HepG2 (cell line): ENCODE results near the gene KRT77. TPM values are rescaled to one million over a fixed set of nuclear protein-coding genes. Genes with fewer than 3 reads are reported as not detected.

Source experiments
- ATAC-seq: fragments of 200-7000 bp; cut with Tn5 transposase; 3 replicates; pipeline ENCODE4 v1.9.1; 2020; ENCODE audit warnings: mild to moderate bottlenecking, moderate library complexity
- BruUV-seq: library from RNA; stranded (reverse); fragments of 400-500 nt; replicated peaks from 2 replicates; lab custom pipeline; 2021; lab: Mats Ljungman, UMichigan
- CTCF ChIA-PET: fragments of 300-600 bp; formaldehyde crosslinking; extraction: SDS; loops from one replicate; lab custom pipeline; 2021; ENCODE audit warnings: low total read pairs, inconsistent platforms, low intra/inter-chr PET ratio; lab: Yijun Ruan, JAX
- POLR2A ChIA-PET: fragments of 350-600 bp; sonication (Branson Sonifier 250); formaldehyde crosslinking; loops from one replicate; lab custom pipeline; 2020; ENCODE audit warnings: antibody characterized with exemption, inconsistent platforms; lab: Yijun Ruan, JAX
- DNase-seq: peaks from one replicate; pipeline ENCODE4 v3.0.0-alpha.2; 2015; ENCODE audit warnings: low spot score
- FAIRE-seq: peaks from 3 replicates; lab custom pipeline; 2011; peaks lifted over from hg19 to GRCh38; lab: Jason Lieb, UNC
- H2AFZ ChIP-seq: one replicate; pipeline ENCODE4 v1.6.1; 2011; ENCODE audit warnings: low read length, inconsistent platforms
- H3K27ac ChIP-seq: fragments of 300-600 bp; 3 replicates; pipeline ENCODE4 v1.8.0; 2011; ENCODE audit warnings: mixed run types, mild to moderate bottlenecking, mixed read lengths, low read length, inconsistent platforms; ENCODE audit not compliant: insufficient read depth; ENCODE audit errors: extremely low read length
- H3K27me3 ChIP-seq, 2 experiments: fragments of 200-600 bp in 1 of 2; 2 replicates in 1 of 2; 3 replicates in 1 of 2; pipeline versions ENCODE4 v1.6.0 to v1.8.0; 2011; ENCODE audit warnings: low read length in 2 of 2, mild to moderate bottlenecking in 2 of 2, moderate library complexity in 2 of 2, inconsistent platforms in 1 of 2; ENCODE audit not compliant: insufficient read depth in 2 of 2, control insufficient read depth in 1 of 2
- H3K36me3 ChIP-seq, 2 experiments: fragments of 200-600 bp in 1 of 2; replicated peaks in 1 of 2; 2 replicates in 1 of 2; 3 replicates in 1 of 2; pipeline versions ENCODE4 v1.5.1 to v1.8.0; 2011; ENCODE audit warnings: low read length in 2 of 2, inconsistent platforms in 1 of 2; ENCODE audit not compliant: insufficient read depth in 2 of 2, control insufficient read depth in 1 of 2
- H3K4me1 ChIP-seq: 2 replicates; pipeline ENCODE4 v1.5.1; 2012; ENCODE audit warnings: low read length, inconsistent platforms; ENCODE audit not compliant: insufficient read depth
- H3K4me2 ChIP-seq: 2 replicates; pipeline ENCODE4 v1.6.0; 2011; ENCODE audit warnings: low read depth, low read length, inconsistent platforms
- H3K4me3 ChIP-seq, 3 experiments: fragments of 200-600 bp in 1 of 3; sonication (generic), shearing (Covaris generic) in 1 of 3; replicated peaks in 1 of 3; 2 replicates each; pipeline ENCODE4 v1.5.1; 2011 to 2016; ENCODE audit warnings: low read length in 3 of 3, inconsistent platforms in 2 of 3, low read depth in 2 of 3, mild to moderate bottlenecking in 2 of 3, control low read depth in 1 of 3, mixed read lengths in 1 of 3; ENCODE audit not compliant: insufficient read depth in 1 of 3
- H3K79me2 ChIP-seq: one replicate; pipeline ENCODE4 v1.6.1; 2011; ENCODE audit warnings: low read length, inconsistent platforms; ENCODE audit not compliant: insufficient read depth
- H3K9ac ChIP-seq: 2 replicates; pipeline ENCODE4 v1.6.0; 2011; ENCODE audit warnings: mild to moderate bottlenecking, low read depth, low read length, inconsistent platforms; ENCODE audit not compliant: insufficient read depth
- H3K9me3 ChIP-seq: 2 replicates; pipeline ENCODE4 v1.5.1; 2012; ENCODE audit warnings: mild to moderate bottlenecking, low read length
- H4K20me1 ChIP-seq: 2 replicates; pipeline ENCODE4 v1.6.0; 2011; ENCODE audit warnings: inconsistent platforms, mild to moderate bottlenecking, low read length, moderate library complexity; ENCODE audit not compliant: insufficient read depth
- CEBPG ChIP-seq: IDR thresholded peaks from 2 replicates; pipeline ENCODE4 v1.6.1; 2016
- GTF2F1 ChIP-seq: fragments of 150-350 bp; IDR thresholded peaks from 2 replicates; pipeline ENCODE4 v1.6.1; 2014; ENCODE audit warnings: low read length
- JUN ChIP-seq: sonication (generic); formaldehyde crosslinking; IDR thresholded peaks from 2 replicates; pipeline ENCODE4 v1.4.0; 2020; ENCODE audit warnings: mild to moderate bottlenecking, missing genetic modification reagents
- TP53 ChIP-seq: sonication (generic); formaldehyde crosslinking; conservative IDR thresholded peaks from 2 replicates; pipeline ENCODE4 v1.4.0; 2020; ENCODE audit warnings: missing genetic modification reagents
- ZNF761 ChIP-seq: sonication (generic); formaldehyde crosslinking; conservative IDR thresholded peaks from 2 replicates; pipeline ENCODE4 v1.4.0; 2020; ENCODE audit warnings: mild to moderate bottlenecking, missing genetic modification reagents
- WGBS: methylation state at CpG from one replicate; pipeline ENCODE4 v1.1.6; 2017; ENCODE audit warnings: low lambda C conversion rate; 5-methylcytosine and 5-hydroxymethylcytosine counted together
- in situ Hi-C: cut with HindIII; loops from 2 replicates; pipeline ENCODE4 v1.10.0; 2017; ENCODE audit warnings: low pct_unique_long_range_greater_than_20kb; ENCODE audit not compliant: extremely low pct_ligation_motif_present
- intact Hi-C: fragments of 100-400 bp; cut with micrococcal nuclease; formaldehyde crosslinking; loops from one replicate; pipeline ENCODE4 v1.10.0; 2022; ENCODE audit not compliant: unreplicated experiment
- polyA plus RNA-seq, 8 experiments: library from polyadenylated mRNA; depleted of rRNA in 3 of 8; stranded (reverse) in 7 of 8; unstranded in 1 of 8; fragments of >200 nt; fragmentation: Illumina TruSeq in 4 of 8; extraction: Trizol in 4 of 8; gene quantifications; 2 replicates each; pipeline versions ENCODE4 v1.2.1 to v1.2.3, GENCODE V29; 2011 to 2016; ENCODE audit warnings: low read depth in 4 of 8, missing spikeins in 1 of 8, mixed read lengths in 1 of 8; ENCODE audit not compliant: insufficient read depth in 1 of 8
- total RNA-seq, 5 experiments: library from RNA; depleted of rRNA; stranded (reverse); fragments of >200 nt; fragmentation: Illumina TruSeq; extraction: Trizol; gene quantifications; 2 replicates each; pipeline ENCODE4 v1.2.3, GENCODE V29; 2016; ENCODE audit warnings: low read depth in 1 of 5
- TF ChIP-seq, protein P1 (sequence below): sonication (generic); formaldehyde crosslinking; IDR thresholded peaks from 2 replicates; pipeline ENCODE4 v1.8.0; 2022; ENCODE audit warnings: missing genetic modification reagents, mild to moderate bottlenecking, moderate library complexity, borderline replicate concordance
- TF ChIP-seq, protein P2 (sequence below): IDR thresholded peaks from 2 replicates; pipeline ENCODE4 v1.6.1; 2016; ENCODE audit warnings: mild to moderate bottlenecking

The KRT77 gene
- total and polyA plus RNA-seq, 2 of the 13 experiments (the other 11 are each of a cell fraction or from before 2014, with no cell fraction given) = not detected

DNA sequence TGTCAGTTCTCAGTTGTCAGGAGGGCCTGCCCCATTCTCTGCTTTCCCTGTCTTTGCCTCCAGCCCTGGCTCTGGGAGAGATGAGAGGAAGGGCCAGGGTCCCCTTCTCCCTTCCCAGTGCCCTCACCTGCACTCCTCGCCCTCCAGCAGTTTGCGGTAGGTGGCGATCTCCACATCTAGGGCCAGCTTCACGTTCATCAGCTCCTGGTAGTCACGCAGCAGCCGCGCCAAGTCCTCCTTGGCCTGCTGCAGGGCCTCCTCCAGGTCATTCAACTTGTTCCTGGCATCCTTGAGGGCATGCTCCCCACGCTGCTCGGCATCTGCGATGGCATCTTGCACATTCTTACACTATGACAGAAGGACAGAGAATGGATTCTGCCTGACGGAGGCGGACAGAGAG lies 56.7 kb downstream of the KRT77 start:
- Histone ChIP-seq H3K4me2 (no peak overlapping the region), H3K79me2 (no peaks in the 10 kb centered on the region), H3K9me3 (no peaks in the 10 kb centered on the region), H3K4me1 (no peaks in the 10 kb centered on the region), H3K4me3 (no peak overlapping the region), H3K9ac (no peak overlapping the region), H3K27ac (no peak overlapping the region), H3K36me3 (no peaks in the 10 kb centered on the region), H2AFZ (no peak overlapping the region), H3K27me3 (peaks cover 3 to 64% of the 10 kb centered on the region in 2 experiments; a peak in 4 of 5 replicates), H4K20me1 (no peaks in the 10 kb centered on the region)
- POLR2A ChIA-PET = no interaction called here
- peak; percentile 41; the same call in 1 of the 3 replicates for ATAC-seq
- TF ChIP-seq JUN (CRISPR knock-in tag) (no peak), ZNF761 (CRISPR knock-in tag) (no peak)
- TF ChIP-seq, protein P1, sequence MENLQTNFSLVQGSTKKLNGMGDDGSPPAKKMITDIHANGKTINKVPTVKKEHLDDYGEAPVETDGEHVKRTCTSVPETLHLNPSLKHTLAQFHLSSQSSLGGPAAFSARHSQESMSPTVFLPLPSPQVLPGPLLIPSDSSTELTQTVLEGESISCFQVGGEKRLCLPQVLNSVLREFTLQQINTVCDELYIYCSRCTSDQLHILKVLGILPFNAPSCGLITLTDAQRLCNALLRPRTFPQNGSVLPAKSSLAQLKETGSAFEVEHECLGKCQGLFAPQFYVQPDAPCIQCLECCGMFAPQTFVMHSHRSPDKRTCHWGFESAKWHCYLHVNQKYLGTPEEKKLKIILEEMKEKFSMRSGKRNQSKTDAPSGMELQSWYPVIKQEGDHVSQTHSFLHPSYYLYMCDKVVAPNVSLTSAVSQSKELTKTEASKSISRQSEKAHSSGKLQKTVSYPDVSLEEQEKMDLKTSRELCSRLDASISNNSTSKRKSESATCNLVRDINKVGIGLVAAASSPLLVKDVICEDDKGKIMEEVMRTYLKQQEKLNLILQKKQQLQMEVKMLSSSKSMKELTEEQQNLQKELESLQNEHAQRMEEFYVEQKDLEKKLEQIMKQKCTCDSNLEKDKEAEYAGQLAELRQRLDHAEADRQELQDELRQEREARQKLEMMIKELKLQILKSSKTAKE = no peak
- TF ChIP-seq, protein P2, sequence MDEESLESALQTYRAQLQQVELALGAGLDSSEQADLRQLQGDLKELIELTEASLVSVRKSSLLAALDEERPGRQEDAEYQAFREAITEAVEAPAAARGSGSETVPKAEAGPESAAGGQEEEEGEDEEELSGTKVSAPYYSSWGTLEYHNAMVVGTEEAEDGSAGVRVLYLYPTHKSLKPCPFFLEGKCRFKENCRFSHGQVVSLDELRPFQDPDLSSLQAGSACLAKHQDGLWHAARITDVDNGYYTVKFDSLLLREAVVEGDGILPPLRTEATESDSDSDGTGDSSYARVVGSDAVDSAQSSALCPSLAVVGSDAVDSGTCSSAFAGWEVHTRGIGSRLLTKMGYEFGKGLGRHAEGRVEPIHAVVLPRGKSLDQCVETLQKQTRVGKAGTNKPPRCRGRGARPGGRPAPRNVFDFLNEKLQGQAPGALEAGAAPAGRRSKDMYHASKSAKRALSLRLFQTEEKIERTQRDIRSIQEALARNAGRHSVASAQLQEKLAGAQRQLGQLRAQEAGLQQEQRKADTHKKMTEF (CRISPR knock-in tag) = no peak
- WGBS = 25% methylated on average over 8 of the region's 12 CpGs
- in situ Hi-C loops = no loop called here
- no TSS peak for BruUV-seq
- CTCF ChIA-PET = no interaction called here
- no peak for FAIRE-seq
- intact Hi-C loops = no loop called here
- DNase-seq = no peak

- Histone ChIP-seq H3K9me3 (no peaks in the 10 kb centered on the region), H3K4me2 (no peak overlapping the region), H3K4me3 (no peak overlapping the region), H2AFZ (no peak overlapping the region), H3K4me1 (no peaks in the 10 kb centered on the region), H3K36me3 (no peaks in the 10 kb centered on the region), H3K27ac (no peak overlapping the region), H4K20me1 (no peaks in the 10 kb centered on the region), H3K27me3 (peaks cover 3 to 66% of the 10 kb centered on the region in 2 experiments; a peak in 4 of 5 replicates), H3K9ac (no peak overlapping the region), H3K79me2 (no peaks in the 10 kb centered on the region)
- 0% methylated on average over 2 of the region's 4 CpGs for WGBS
- intact Hi-C loops = no loop called here
- ATAC-seq (no peak), FAIRE-seq (no peak), DNase-seq (no peak)
- ChIA-PET POLR2A (no interaction called here), CTCF (no interaction called here)
- in situ Hi-C loops = no loop called here
- no TSS peak for BruUV-seq
- TF ChIP-seq TP53 (CRISPR knock-in tag) (no peak), CEBPG (no peak), GTF2F1 (no peak)
These were observed 57.3 kb downstream of the KRT77 start for GRCh38 chr12:52645982-52646381.
